Activated T-cell treated with anti-CD3 and anti-CD28 coated beads for 1 hour (primary cell): ENCODE data around the gene EIF5AL1.
"Not testable (repeated sequence)": the region's sequence is repeated elsewhere in the genome, so short reads cannot be mapped to it uniquely, and the experiment has no call there.

Source experiments
- DNase-seq: peaks from one replicate; pipeline ENCODE4 v3.0.0-alpha.2; 2020; ENCODE audit warnings: low read depth

EIF5AL1 gene

GRCh38 chr10:79487296-79488194, 24.8 kb upstream of the EIF5AL1 start:
- DNase-seq = no peak

GRCh38 chr10:79488336-79488735, 24.0 kb upstream of the EIF5AL1 start:
- no peak for DNase-seq

GRCh38 chr10:79488870-79489269, 23.5 kb upstream of the EIF5AL1 start:
- no peak for DNase-seq

- DNase-seq = no peak
Observed at GRCh38 chr10:79490400-79491142, 21.8 kb upstream of the EIF5AL1 start.

- DNase-seq = no peak
Observed at GRCh38 chr10:79491143-79491835, 21.0 kb upstream of the EIF5AL1 start.

GRCh38 chr10:79492256-79492655, 20.1 kb upstream of the EIF5AL1 start:
- DNase-seq = no peak

GRCh38 chr10:79492839-79493238, 19.5 kb upstream of the EIF5AL1 start:
- no peak for DNase-seq

- no peak for DNase-seq
Observed at GRCh38 chr10:79493806-79494205, 18.5 kb upstream of the EIF5AL1 start.

- no peak for DNase-seq
Observed at GRCh38 chr10:79494871-79495705, 17.2 kb upstream of the EIF5AL1 start.

- DNase-seq = no peak
Observed at GRCh38 chr10:79495791-79496190, 16.5 kb upstream of the EIF5AL1 start.

- DNase-seq = no peak
Observed at GRCh38 chr10:79496896-79497295, 15.4 kb upstream of the EIF5AL1 start.

- no peak for DNase-seq
Observed at GRCh38 chr10:79498291-79498829, 14.0 kb upstream of the EIF5AL1 start.

- no peak for DNase-seq
Observed at GRCh38 chr10:79502561-79503309, 9.6 kb upstream of the EIF5AL1 start.

- DNase-seq = not testable (repeated sequence)
Observed at GRCh38 chr10:79503787-79504186, 8.5 kb upstream of the EIF5AL1 start.

- DNase-seq = not testable (repeated sequence)
Observed at GRCh38 chr10:79504483-79504882, 7.8 kb upstream of the EIF5AL1 start.

GRCh38 chr10:79505328-79505727, 7.0 kb upstream of the EIF5AL1 start:
- DNase-seq = not testable (repeated sequence)

- DNase-seq = no peak
Observed at GRCh38 chr10:79505829-79506228, 6.5 kb upstream of the EIF5AL1 start.

- DNase-seq = no peak
Observed at GRCh38 chr10:79507440-79508167, 4.7 kb upstream of the EIF5AL1 start.

GRCh38 chr10:79508245-79508644, 4.1 kb upstream of the EIF5AL1 start:
- not testable (repeated sequence) for DNase-seq
